Right lobe of liver (tissue), 4 donors: ENCODE data around the gene CRYGC.
"Not testable (repeated sequence)": the region's sequence is repeated elsewhere in the genome, so short reads cannot be mapped to it uniquely, and the experiment has no call there.

Experiments
- CTCF ChIP-seq, 4 donors: fragments of 200-600 bp in 3 of 4; fragments of 450-650 bp in 1 of 4; IDR thresholded peaks; one replicate each; pipeline versions ENCODE4 v1.5.1 to v1.8.0; 2016 to 2022; ENCODE audit warnings: antibody characterized with exemption in 4 of 4, mild to moderate bottlenecking in 2 of 4
- POLR2A ChIP-seq: fragments of 450-650 bp; IDR thresholded peaks from one replicate; pipeline ENCODE4 v1.6.1; 2017; ENCODE audit warnings: antibody characterized with exemption, mild to moderate bottlenecking
- donor health status: DM: no; HTN: no; CAD: no.
- donor health status: DM: no; HTN: no; CAD: no.
- donor health status: DM: no; HTN: yes; CAD: no.

GRCh38 chr2:208124013-208124715 is 5.5 kb downstream of the CRYGC start, which contains the start of gene CRYGD:
- TF ChIP-seq CTCF (IDR thresholded peaks at IDR 0.05); POLR2A: not testable (repeated sequence)
